GM19193 (cell line): ENCODE results near the gene CLDN6.
A peak's percentile ranks its signal among the peaks of the same experiment; 100 is the strongest.

Experiments used
- POLR2A ChIP-seq: IDR thresholded peaks from 4 replicates; pipeline ENCODE4 v1.6.1; 2011; ENCODE audit not compliant: insufficient read depth, insufficient read length; ENCODE audit errors: extremely low read depth

CLDN6 gene

DNA sequence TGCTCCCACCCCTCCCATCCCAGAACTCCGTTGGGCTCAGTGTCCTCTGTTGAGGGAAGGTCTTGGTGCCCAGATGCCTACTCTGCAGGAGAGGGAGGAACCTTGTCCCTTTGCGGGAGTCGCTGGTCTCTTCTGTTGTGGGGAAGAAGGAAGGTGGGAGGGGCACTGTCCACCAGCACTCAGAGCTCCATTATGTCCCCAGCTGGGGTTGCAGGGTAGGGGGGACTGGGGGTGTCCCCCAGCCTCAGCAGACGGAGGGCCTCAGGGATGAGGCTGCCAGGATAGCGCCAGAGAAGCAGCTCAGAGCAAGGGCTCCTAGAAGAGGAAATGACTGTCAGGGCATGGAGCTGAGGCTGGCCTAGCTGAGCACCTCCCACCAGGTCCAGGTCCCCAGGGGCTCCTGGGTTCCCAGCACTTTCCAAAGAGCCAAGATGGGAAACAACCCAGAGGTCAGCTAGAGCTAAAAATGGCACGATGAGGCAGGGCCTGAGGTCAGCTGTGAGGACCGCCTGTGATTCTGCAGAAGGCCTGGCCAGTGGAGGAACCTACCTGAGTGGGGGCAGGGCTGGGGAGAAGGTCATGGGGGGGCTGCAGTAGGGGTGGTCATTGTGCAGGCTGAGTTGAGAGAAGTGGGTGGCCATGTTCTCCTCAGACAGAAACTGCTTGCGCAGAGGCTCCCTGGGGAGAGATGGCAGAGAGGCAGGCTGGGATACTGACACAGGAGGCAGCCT, 4.9 kb upstream of the CLDN6 start:
- TF ChIP-seq POLR2A: no peak

DNA sequence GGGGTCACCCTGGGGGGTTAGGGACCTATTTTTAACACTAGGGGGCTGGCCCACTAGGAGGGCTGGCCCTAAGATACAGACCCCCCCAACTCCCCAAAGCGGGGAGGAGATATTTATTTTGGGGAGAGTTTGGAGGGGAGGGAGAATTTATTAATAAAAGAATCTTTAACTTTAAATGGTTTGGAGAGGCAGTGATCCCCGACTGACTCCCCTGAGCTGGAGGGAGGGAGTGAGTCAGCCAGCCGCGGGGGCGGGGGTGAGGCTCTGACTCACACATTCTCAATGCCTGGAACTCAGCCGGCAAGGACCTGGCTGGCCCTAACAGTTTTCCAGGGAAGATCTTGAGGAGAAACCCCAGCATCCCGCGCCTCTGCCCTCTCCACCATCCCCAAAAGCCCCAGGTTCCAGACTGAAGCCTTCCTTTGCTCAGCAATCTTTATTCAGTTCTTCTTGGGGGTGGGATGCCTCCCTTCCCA, 4.3 kb upstream of the CLDN6 start:
- no peak for TF ChIP-seq POLR2A

GRCh38 chr16:3021449-3022207, 3.6 kb upstream of the CLDN6 start:
- TF ChIP-seq POLR2A: no peak

DNA sequence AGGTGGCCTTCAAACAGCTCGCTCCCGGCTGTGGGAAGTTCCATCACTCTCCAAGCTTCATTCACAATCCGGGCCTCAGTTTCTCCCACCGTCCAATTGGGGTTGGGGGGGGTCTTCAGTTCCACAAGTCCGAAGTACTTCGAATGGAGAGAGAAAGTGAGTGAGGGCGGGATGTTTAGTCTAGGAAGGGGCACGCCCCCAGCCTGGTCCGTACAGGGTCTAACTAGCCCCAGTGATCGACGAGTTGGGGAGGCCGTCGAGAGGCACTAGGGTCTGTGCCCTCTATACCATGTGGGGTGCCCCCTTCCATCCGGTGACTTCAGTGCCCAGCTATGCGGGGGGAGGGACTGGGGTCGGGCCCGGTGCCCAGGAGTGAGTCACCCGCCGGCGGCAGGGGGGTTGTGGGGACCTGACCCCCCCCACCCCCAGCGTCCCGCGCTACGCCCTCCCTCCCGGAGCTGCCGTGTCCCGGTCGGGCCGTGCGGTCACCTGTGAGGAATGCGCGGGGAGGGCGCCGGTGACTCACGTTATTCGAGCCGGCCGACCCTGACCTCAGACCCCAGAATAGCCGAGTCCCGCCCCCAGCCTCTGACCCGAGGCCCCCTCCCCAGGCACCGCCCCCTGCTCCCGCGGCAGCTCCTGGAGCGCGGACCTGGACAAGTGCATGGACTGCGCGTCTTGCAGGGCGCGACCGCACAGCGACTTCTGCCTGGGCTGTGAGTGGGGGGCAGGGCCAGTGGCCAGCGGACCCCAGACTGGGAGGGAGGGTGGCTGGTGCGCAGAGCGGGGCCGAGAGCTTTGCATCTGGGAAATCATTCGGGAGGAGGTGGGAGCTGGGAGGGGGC, 2.8 kb upstream of the CLDN6 start:
- no peak for TF ChIP-seq POLR2A

DNA sequence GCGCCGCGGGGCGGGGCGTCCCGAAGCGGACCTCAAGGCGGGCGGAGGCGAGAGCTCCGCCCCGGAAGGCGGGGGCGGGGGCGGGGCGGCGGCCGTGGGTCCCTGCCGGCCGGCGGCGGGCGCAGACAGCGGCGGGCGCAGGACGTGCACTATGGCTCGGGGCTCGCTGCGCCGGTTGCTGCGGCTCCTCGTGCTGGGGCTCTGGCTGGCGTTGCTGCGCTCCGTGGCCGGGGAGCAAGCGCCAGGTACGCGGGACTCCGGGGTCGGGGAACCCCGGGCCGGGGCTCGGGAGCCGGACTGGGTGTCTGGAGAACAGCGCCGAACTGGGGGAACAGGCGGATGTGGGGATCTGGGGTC, 2.2 kb upstream of the CLDN6 start, which contains the start of gene TNFRSF12A:
TNFRSF12A (plus strand) TSS at position 122 of the 357 bp plus-strand sequence; CDS start at position 152, 30 bp downstream.
- peak; percentile 70 for TF ChIP-seq POLR2A

DNA sequence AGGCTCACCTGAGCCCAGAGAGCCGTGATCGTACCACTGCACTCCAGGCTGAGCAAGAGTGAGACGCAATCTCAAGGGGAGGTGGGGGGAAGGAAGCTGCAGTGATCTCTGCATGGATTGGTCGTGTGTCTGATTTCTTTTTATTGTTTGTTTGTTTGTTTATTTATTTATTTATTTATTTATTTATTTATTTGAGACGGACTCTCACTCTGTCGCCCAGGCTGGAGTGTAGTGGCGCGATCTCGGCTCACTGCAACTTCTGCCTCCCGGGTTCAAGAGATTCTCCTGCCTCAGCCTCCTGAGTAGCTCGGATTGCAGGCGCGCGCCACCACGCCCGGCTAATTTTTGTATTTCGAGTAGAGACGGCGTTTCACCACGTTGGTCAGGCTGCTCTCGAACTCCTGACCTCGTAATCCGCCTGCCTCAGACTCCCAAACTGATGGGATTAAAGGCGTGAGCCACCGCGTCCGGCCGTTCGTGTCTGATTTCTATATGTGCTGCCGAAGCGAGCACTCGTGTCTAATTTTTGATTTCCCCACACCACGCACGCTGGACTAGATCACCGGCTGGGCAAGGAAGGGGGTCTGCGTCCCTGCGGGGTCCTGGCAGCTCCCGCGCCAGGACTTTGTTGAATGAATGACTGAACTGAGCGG, 1.7 kb upstream of the CLDN6 start:
- no peak for TF ChIP-seq POLR2A

GRCh38 chr16:3017344-3017743, 639 bp downstream of the CLDN6 start:
- TF ChIP-seq POLR2A: no peak

- no peak for TF ChIP-seq POLR2A
Measured at GRCh38 chr16:3015865-3016521, 2.0 kb downstream of the CLDN6 start.

DNA sequence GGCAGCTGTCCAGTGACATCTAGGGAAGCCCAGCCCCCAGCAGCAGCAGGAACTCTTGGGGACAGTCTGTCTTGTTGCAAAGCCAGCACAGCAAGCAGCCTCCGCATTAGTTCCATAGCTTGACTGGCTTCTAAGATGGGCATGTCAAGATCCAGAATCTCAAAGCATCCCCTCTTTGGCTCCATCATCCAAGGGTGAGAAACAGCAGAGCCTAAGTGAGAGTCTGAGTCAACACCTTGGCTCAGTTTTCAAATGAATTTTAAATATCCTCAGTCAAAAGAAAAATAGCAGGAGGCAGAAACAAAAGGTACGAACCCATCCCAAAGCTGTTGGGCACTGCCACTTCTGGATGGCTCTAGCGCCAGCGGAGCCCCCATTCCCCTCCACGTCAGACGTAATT, 3.0 kb downstream of the CLDN6 start:
- TF ChIP-seq POLR2A: no peak

DNA sequence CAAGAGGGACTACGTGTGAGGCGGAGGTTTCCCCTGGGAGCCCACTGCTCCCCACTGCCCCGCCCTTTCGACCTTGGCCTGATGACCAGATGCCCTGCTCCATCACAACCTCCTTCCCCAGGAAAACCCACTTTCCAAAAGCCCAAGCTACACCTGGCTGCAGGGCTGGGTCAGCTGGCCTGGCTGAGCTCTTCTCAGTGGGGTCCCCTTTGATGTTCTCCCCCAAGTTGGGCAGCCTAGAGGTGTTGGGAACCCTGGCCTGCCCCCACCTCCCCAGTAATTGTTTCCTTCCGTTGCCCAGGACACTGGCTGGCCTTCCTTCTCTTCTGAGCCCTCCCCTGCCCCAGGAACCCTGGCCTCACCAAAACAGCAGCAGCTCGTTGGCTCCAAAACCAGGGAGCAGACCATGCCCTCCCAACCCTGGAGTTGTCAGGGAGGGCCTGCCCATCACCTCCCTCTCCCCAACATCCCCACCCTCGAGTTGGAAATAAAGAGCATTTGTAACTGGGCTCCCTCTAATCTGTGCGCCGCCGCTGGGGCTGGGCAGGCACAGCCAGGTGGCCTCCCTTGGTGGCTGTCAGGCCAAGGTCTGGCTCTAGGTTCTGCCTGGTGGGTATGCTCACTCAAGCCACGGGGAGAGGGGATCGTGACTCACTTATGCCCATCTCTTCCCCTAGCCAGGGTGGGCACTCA, 3.8 kb downstream of the CLDN6 start:
- no peak for TF ChIP-seq POLR2A

GRCh38 chr16:3013491-3013951, 4.5 kb downstream of the CLDN6 start:
- no peak for TF ChIP-seq POLR2A

GRCh38 chr16:3012828-3013420, 5.1 kb downstream of the CLDN6 start, which contains the start of gene CLDN9:
CLDN9 (plus strand) TSS chr16:3012923; CDS start chr16:3013363, 440 bp downstream.
- TF ChIP-seq POLR2A: no peak

DNA sequence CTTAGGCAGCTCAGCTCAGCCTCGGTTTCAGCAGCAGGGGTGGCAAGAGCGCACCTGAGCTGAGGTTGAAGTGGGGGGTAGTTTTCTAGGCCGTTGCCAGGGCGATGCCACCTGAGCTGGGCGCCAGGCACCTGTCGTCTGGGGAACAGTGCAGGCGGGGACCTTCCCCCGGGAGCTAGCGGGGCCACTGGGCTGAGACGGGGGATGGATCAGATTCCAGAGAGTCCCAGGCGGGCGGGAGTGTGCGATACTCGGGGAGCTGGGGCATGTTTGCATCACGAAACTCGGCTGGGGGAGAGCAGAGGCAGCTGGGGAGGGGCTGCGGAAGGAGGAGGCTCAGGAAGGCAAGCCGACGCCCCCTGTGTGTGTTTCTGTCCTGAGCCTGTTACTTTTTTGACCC, 5.7 kb downstream of the CLDN6 start:
- no peak for TF ChIP-seq POLR2A
